Measurements from ENCODE around the gene CCL3. TPM values are rescaled to one million over a fixed set of nuclear protein-coding genes. Genes with fewer than 3 reads are reported as not detected.

CCL3 gene
- polyA plus RNA-seq, 1 donor = 3.1 TPM

Other genes starting within 250 kb of the CCL3 start
- gene HEATR9, start 221.3 kb downstream of the CCL3 start, polyA plus RNA-seq (ENCODE audit: insufficient read length) = 0.10 TPM
- gene CCL5, start 209.8 kb downstream of the CCL3 start, polyA plus RNA-seq (ENCODE audit: insufficient read length) = 1.2 TPM
- 0.28 TPM for gene RDM1, start 159.4 kb downstream of the CCL3 start, polyA plus RNA-seq (ENCODE audit: insufficient read length)
- not detected for gene LYZL6, start 146.4 kb downstream of the CCL3 start, polyA plus RNA-seq (ENCODE audit: insufficient read length)
- gene CCL16, start 108.6 kb downstream of the CCL3 start, polyA plus RNA-seq (ENCODE audit: insufficient read length) = 0.39 TPM
- 34.6 TPM for gene CCL14, start 103.4 kb downstream of the CCL3 start, polyA plus RNA-seq (ENCODE audit: insufficient read length)
- gene CCL15, start 88.6 kb downstream of the CCL3 start, polyA plus RNA-seq (ENCODE audit: insufficient read length) = not detected
- gene CCL23, start 72.2 kb downstream of the CCL3 start, polyA plus RNA-seq (ENCODE audit: insufficient read length) = not detected
- gene CCL18, start 25.9 kb downstream of the CCL3 start, polyA plus RNA-seq (ENCODE audit: insufficient read length) = not detected
- gene CCL4, start 13.7 kb upstream of the CCL3 start, polyA plus RNA-seq (ENCODE audit: insufficient read length) = 0.76 TPM
- 14.6 TPM for gene TBC1D3B, start 86.5 kb upstream of the CCL3 start, polyA plus RNA-seq (ENCODE audit: insufficient read length)
- gene CCL3L1, start 106.6 kb upstream of the CCL3 start, polyA plus RNA-seq (ENCODE audit: insufficient read length) = 0.43 TPM
- 0.65 TPM for gene CCL4L2, start 120.9 kb upstream of the CCL3 start, polyA plus RNA-seq (ENCODE audit: insufficient read length)
- 0.94 TPM for gene TBC1D3I, start 174.4 kb upstream of the CCL3 start, polyA plus RNA-seq (ENCODE audit: insufficient read length)
- not detected for gene TBC1D3G, start 233.7 kb upstream of the CCL3 start, polyA plus RNA-seq (ENCODE audit: insufficient read length)

All from forelimb muscle (tissue), 1 donor.